ENCODE data around the gene TNRC18.

DNA sequence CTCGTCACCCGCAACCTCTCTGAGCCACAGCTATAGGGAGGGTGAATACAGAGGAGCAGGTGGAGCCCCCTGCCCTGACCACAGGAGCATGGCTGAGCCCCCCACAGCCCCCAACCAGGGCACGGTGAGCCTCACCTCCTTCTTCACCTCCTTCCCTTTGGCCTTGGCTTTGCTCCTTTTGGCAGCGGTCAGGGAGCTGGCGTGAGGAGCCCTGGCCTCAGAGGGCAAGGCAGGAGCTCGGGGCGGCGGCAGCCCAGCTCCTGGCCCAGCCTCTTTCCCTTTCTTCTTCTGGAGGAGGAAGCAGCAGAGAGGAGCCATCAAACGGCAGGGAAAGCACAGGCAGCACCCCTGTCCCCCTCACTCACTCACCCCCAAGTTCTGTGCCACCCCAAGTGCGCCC is 98.7 kb downstream of the TNRC18 start:
- TF ChIP-seq ZNF274 (IDR thresholded peaks at IDR 0.05; ENCODE audit: low read depth, low read length) (no peak), YY1 (IDR thresholded peaks at IDR 0.05; ENCODE audit: insufficient read depth, insufficient read length) (no peak), SUZ12 (IDR thresholded peaks at IDR 0.05; ENCODE audit: extremely low read depth, insufficient read depth, insufficient read length) (no peak)

Data from NT2/D1 (cell line).